ENCODE results near the gene UACA.

DNA sequence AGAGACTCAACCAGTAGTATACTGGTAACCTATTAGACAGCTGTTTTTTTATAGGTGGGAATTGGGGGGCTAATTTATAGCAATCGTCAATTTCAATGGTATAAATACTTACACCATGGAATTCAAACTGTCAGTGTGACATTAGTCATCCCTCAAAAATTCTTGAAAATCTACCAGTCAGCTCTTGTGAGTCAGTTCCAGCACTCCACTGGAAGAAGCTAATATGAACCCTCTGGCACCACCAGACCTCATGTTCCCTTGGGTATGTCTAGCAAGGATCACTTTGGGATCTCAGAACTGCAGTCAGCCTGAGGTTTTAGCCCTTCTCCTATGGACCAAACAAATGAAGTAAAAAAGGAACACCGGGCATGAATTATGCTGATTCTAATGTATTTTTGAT lies 11.8 kb upstream of the UACA start:
- TF ChIP-seq, protein P1, sequence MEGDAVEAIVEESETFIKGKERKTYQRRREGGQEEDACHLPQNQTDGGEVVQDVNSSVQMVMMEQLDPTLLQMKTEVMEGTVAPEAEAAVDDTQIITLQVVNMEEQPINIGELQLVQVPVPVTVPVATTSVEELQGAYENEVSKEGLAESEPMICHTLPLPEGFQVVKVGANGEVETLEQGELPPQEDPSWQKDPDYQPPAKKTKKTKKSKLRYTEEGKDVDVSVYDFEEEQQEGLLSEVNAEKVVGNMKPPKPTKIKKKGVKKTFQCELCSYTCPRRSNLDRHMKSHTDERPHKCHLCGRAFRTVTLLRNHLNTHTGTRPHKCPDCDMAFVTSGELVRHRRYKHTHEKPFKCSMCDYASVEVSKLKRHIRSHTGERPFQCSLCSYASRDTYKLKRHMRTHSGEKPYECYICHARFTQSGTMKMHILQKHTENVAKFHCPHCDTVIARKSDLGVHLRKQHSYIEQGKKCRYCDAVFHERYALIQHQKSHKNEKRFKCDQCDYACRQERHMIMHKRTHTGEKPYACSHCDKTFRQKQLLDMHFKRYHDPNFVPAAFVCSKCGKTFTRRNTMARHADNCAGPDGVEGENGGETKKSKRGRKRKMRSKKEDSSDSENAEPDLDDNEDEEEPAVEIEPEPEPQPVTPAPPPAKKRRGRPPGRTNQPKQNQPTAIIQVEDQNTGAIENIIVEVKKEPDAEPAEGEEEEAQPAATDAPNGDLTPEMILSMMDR (IDR thresholded peaks at IDR 0.05) = no peak
- no peak for TF ChIP-seq POLR2A (IDR thresholded peaks at IDR 0.05)

Measured in thyroid gland (tissue), 4 donors.